CD1c-positive myeloid dendritic cell (primary cell): ENCODE measurements around the gene SLIT1.

ENCODE experiments used
- DNase-seq: peaks from one replicate; pipeline ENCODE4 v3.0.0-alpha.2; 2016; ENCODE audit errors: extremely low spot score

Gene SLIT1

GRCh38 chr10:97024168-97025073 lies 161.3 kb downstream of the SLIT1 start:
- no peak for DNase-seq

- DNase-seq = no peak
Measured at GRCh38 chr10:97023401-97024167, 162.2 kb downstream of the SLIT1 start.

GRCh38 chr10:97022616-97023015 lies 163.1 kb downstream of the SLIT1 start:
- no peak for DNase-seq

GRCh38 chr10:97020452-97021400 lies 165.0 kb downstream of the SLIT1 start:
- no peak for DNase-seq

- DNase-seq = no peak
Measured at GRCh38 chr10:97019213-97019844, 166.4 kb downstream of the SLIT1 start.

- no peak for DNase-seq
Measured at GRCh38 chr10:97018251-97019212, 167.2 kb downstream of the SLIT1 start.

GRCh38 chr10:97017474-97017903 lies 168.3 kb downstream of the SLIT1 start:
- DNase-seq = no peak

GRCh38 chr10:97016728-97017473 lies 168.9 kb downstream of the SLIT1 start:
- DNase-seq = no peak

GRCh38 chr10:97015240-97015639 lies 170.5 kb downstream of the SLIT1 start:
- no peak for DNase-seq

- no peak for DNase-seq
Measured at GRCh38 chr10:97013983-97014382, 171.8 kb downstream of the SLIT1 start.

- DNase-seq = no peak
Measured at GRCh38 chr10:97013568-97013967, 172.2 kb downstream of the SLIT1 start.

- DNase-seq = no peak
Measured at GRCh38 chr10:97012470-97012869, 173.3 kb downstream of the SLIT1 start.

- no peak for DNase-seq
Measured at GRCh38 chr10:97011397-97011796, 174.4 kb downstream of the SLIT1 start.

- no peak for DNase-seq
Measured at GRCh38 chr10:97010695-97011206, 175.0 kb downstream of the SLIT1 start.

GRCh38 chr10:97007417-97007816 lies 178.3 kb downstream of the SLIT1 start:
- DNase-seq = no peak

GRCh38 chr10:97006364-97006763 lies 179.4 kb downstream of the SLIT1 start:
- DNase-seq = no peak

- no peak for DNase-seq
Measured at GRCh38 chr10:97005349-97005748, 180.4 kb downstream of the SLIT1 start.

- no peak for DNase-seq
Measured at GRCh38 chr10:97004591-97004990, 181.2 kb downstream of the SLIT1 start.

GRCh38 chr10:97003804-97004201 lies 182.0 kb downstream of the SLIT1 start:
- DNase-seq = no peak
